ENCODE data around the gene TAF9. TPM values are rescaled to one million over a fixed set of nuclear protein-coding genes. Genes with fewer than 3 reads are reported as not detected.

The TAF9 gene
- total and polyA plus RNA-seq, 7 donors, result 38.8 to 92.9 (median 53.3) TPM

GRCh38 chr5:69415584-69415958 is 46.3 kb upstream of the TAF9 start:
- Histone ChIP-seq H3K9me3 (no peaks in the 10 kb centered on the region), H3K27ac (no peak overlapping the region), H3K4me3 (peak overlapping the region; percentile 56), H3K27me3 (ENCODE audit: insufficient read depth in 3 of 3, low read length in 2 of 3) (no peaks in the 10 kb centered on the region), H3K4me1 (no peaks in the 10 kb centered on the region), H3K36me3 (ENCODE audit: insufficient read depth in 1 of 2, low read depth in 1 of 2) (peaks cover 0 to 49% of the 10 kb centered on the region in 2 donors)
- intact Hi-C loops (cut with DNase I), result no loop called here
- ATAC-seq (no peak), DNase-seq (no peak)
- 68 to 74% (median 74%) methylated on average over 18 of the region's 18 CpGs for WGBS, 3 donors
- TF ChIP-seq CTCF (IDR thresholded peaks at IDR 0.05), result no peak

GRCh38 chr5:69414885-69415583 is 45.7 kb upstream of the TAF9 start, which contains the start of gene MARVELD2:
Gene MARVELD2 (plus strand): TSS chr5:69415116. CDS start chr5:69419386, 4,270 bp downstream.
- no peaks in the 10 kb centered on the region for H3K27me3 ChIP-seq (ENCODE audit: insufficient read depth in 3 of 3, low read length in 2 of 3)
- peak; percentile 40 to 60 for DNase-seq
- H3K4me1 ChIP-seq, result no peaks in the 10 kb centered on the region
- peak within 1 kb of the TSS; percentile 56 for H3K4me3 ChIP-seq
- H3K36me3 ChIP-seq (ENCODE audit: insufficient read depth in 1 of 2, low read depth in 1 of 2), result peaks cover 0 to 54% of the 10 kb centered on the region in 2 donors
- 38 to 56% (median 56%) methylated on average over 75 to 78 of the region's 78 CpGs for WGBS, 3 donors
- H3K9me3 ChIP-seq, result no peaks in the 10 kb centered on the region
- TF ChIP-seq CTCF (IDR thresholded peaks at IDR 0.05), result no peak
- no peak within 1 kb of the TSS for H3K27ac ChIP-seq
- ATAC-seq, result peak in 3 of 4 donors; percentile 23 to 37 (median 30)
- intact Hi-C loops (cut with DNase I), result no loop called here

- 91 to 94% (median 93%) methylated on average over 15 of the region's 15 CpGs for WGBS, 3 donors
- Histone ChIP-seq H3K27ac (no peak overlapping the region), H3K36me3 (ENCODE audit: insufficient read depth in 1 of 2, low read depth in 1 of 2) (peaks cover 0 to 75% of the 10 kb centered on the region in 2 donors), H3K4me3 (no peak overlapping the region), H3K4me1 (no peaks in the 10 kb centered on the region), H3K9me3 (no peaks in the 10 kb centered on the region), H3K27me3 (ENCODE audit: insufficient read depth in 3 of 3, low read length in 2 of 3) (no peaks in the 10 kb centered on the region)
- no peak for ATAC-seq
- no peak for DNase-seq
- intact Hi-C loops (cut with DNase I), result no loop called here
- TF ChIP-seq CTCF (IDR thresholded peaks at IDR 0.05), result no peak
These were observed 35.5 kb upstream of the TAF9 start for GRCh38 chr5:69404659-69405330.

GRCh38 chr5:69378376-69378775 is 9.1 kb upstream of the TAF9 start:
- ATAC-seq, result no peak
- DNase-seq, result no peak
- TF ChIP-seq CTCF (IDR thresholded peaks at IDR 0.05), result no peak
- Histone ChIP-seq H3K27ac (no peak overlapping the region), H3K9me3 (no peaks in the 10 kb centered on the region), H3K27me3 (ENCODE audit: insufficient read depth in 3 of 3, low read length in 2 of 3) (no peaks in the 10 kb centered on the region), H3K36me3 (ENCODE audit: insufficient read depth in 1 of 2, low read depth in 1 of 2) (peaks cover 2 to 90% of the 10 kb centered on the region in 2 donors), H3K4me1 (no peaks in the 10 kb centered on the region), H3K4me3 (no peak overlapping the region)
- intact Hi-C loops (cut with DNase I), result no loop called here

Data from psoas muscle (tissue), 8 donors.